Stimulated activated CD4-positive, alpha-beta T cell treated with anti-CD3 and anti-CD28 coated beads, Interleukin-4, amount 100 ng/mL, for 24 hours (primary cell): ENCODE measurements around the gene GAGE12J.
"Not testable (repeated sequence)": the region's sequence is repeated elsewhere in the genome, so short reads cannot be mapped to it uniquely, and the experiment has no call there.

ENCODE experiments used
- DNase-seq: peaks from one replicate; pipeline ENCODE4 v3.0.0-alpha.2; 2020

The GAGE12J gene

GRCh38 chrX:49312176-49312575 is 9.7 kb upstream of the GAGE12J start:
- no peak for DNase-seq

- no peak for DNase-seq
Observed at GRCh38 chrX:49316085-49316484, 5.8 kb upstream of the GAGE12J start.

- DNase-seq = not testable (repeated sequence)
Observed at GRCh38 chrX:49322266-49322665, 429 bp downstream of the GAGE12J start.

GRCh38 chrX:49323735-49324134 is 1.9 kb downstream of the GAGE12J start:
- not testable (repeated sequence) for DNase-seq

- DNase-seq = not testable (repeated sequence)
Observed at GRCh38 chrX:49330421-49330820, 8.6 kb downstream of the GAGE12J start.

- not testable (repeated sequence) for DNase-seq
Observed at GRCh38 chrX:49331282-49331681, 9.4 kb downstream of the GAGE12J start, which contains the start of gene GAGE13. Gene GAGE13 (plus strand): TSS chrX:49331582. CDS start chrX:49332738, 1,156 bp downstream.

GRCh38 chrX:49331841-49332240 is 10.0 kb downstream of the GAGE12J start:
- DNase-seq = not testable (repeated sequence)

- DNase-seq = not testable (repeated sequence)
Observed at GRCh38 chrX:49341449-49341848, 19.6 kb downstream of the GAGE12J start.

GRCh38 chrX:49344496-49345175 is 22.8 kb downstream of the GAGE12J start:
- DNase-seq = not testable (repeated sequence)

- DNase-seq = not testable (repeated sequence)
Observed at GRCh38 chrX:49345402-49345801, 23.6 kb downstream of the GAGE12J start.

- not testable (repeated sequence) for DNase-seq
Observed at GRCh38 chrX:49346150-49346549, 24.3 kb downstream of the GAGE12J start.
